ENCODE results near the gene FBXL19. TPM values are rescaled to one million over a fixed set of nuclear protein-coding genes. Genes with fewer than 3 reads are reported as not detected.

FBXL19 gene
- total and polyA plus RNA-seq, 9 of the 15 experiments (the other 6 are each of a cell fraction or from before 2014, with no cell fraction given), result 0.13 to 48.0 (median 13.5) TPM; not detected in 1

- TF ChIP-seq ZNF318 (IDR thresholded peaks at IDR 0.05; ENCODE audit: borderline replicate concordance in 1 of 2, low read depth in 1 of 2), result peak in 1 of 2 experiments; percentile 52; a peak in 2 of 4 replicates
- peak; percentile 37; the same call in 1 of the 2 replicates for TF ChIP-seq ZNF395 (CRISPR knock-in tag; IDR thresholded peaks at IDR 0.05)
- no peak for TF ChIP-seq NFATC3 (IDR thresholded peaks at IDR 0.05)
- TF ChIP-seq RBM39 (optimal IDR thresholded peaks at IDR 0.05; ENCODE audit: low read depth, low read length), result no peak
- TF ChIP-seq CXXC5 (CRISPR knock-in tag; IDR thresholded peaks at IDR 0.05), result peak; percentile 28; the same call in 1 of the 2 replicates
- no peak for TF ChIP-seq BHLHE40 (IDR thresholded peaks at IDR 0.05; ENCODE audit: low read length)
- peak; percentile 97 to 98 for TF ChIP-seq KDM1A (IDR thresholded peaks at IDR 0.05)
- peak; percentile 71 to 78 for TF ChIP-seq TRIM24 (IDR thresholded peaks at IDR 0.05)
- TF ChIP-seq FUS (optimal IDR thresholded peaks at IDR 0.05; ENCODE audit: low read depth, low read length), result no peak
- TF ChIP-seq TFE3 (CRISPR knock-in tag; IDR thresholded peaks at IDR 0.05), result no peak
- TF ChIP-seq CBFA2T3 (IDR thresholded peaks at IDR 0.05), result peak; percentile 68
- TF ChIP-seq MAZ (CRISPR knock-in tag; conservative IDR thresholded peaks at IDR 0.05 in 1 of 2, IDR thresholded peaks at IDR 0.05 in 1 of 2), result peak in 1 of 2 experiments; percentile 51; a peak in 1 of 4 replicates
- TF ChIP-seq SMARCA5 (IDR thresholded peaks at IDR 0.05), result peak; percentile 84; the same call in 1 of the 2 replicates
- TF ChIP-seq SMARCE1 (IDR thresholded peaks at IDR 0.05), result peak; percentile 93
- TF ChIP-seq EP300 (IDR thresholded peaks at IDR 0.05; ENCODE audit: low read length), result peak; percentile 42
- TF ChIP-seq MTA1 (IDR thresholded peaks at IDR 0.05; ENCODE audit: borderline replicate concordance), result peak; percentile 72; the same call in 1 of the 2 replicates
- peak; percentile 77; the same call in 1 of the 2 replicates for TF ChIP-seq LEF1 (IDR thresholded peaks at IDR 0.05)
Observed at GRCh38 chr16:30875871-30876801, 47.2 kb upstream of the FBXL19 start (continued).

Data from K562 (cell line).